Fibroblast of pulmonary artery (primary cell): ENCODE results near the gene ASCL2.

Experiments
- DNase-seq: peaks from one replicate; pipeline ENCODE4 v3.0.0-alpha.2; 2010; ENCODE audit warnings: low read depth
- H3K4me3 ChIP-seq: replicated peaks from 2 replicates; pipeline ENCODE4 v1.5.1; 2011; ENCODE audit warnings: low read depth, mild to moderate bottlenecking, control low read depth, low read length, moderate library complexity
- CTCF ChIP-seq: IDR thresholded peaks from 2 replicates; pipeline ENCODE4 v1.5.1; 2011; ENCODE audit warnings: mild to moderate bottlenecking, control low read depth, low read length, inconsistent platforms; ENCODE audit errors: missing control alignments

ASCL2 gene

GRCh38 chr11:2295971-2296912, 25.9 kb upstream of the ASCL2 start:
- no peak overlapping the region for H3K4me3 ChIP-seq
- DNase-seq: no peak
- TF ChIP-seq CTCF: no peak

- no peak for TF ChIP-seq CTCF
- H3K4me3 ChIP-seq: no peak overlapping the region
- no peak for DNase-seq
Observed at GRCh38 chr11:2294926-2295290, 24.5 kb upstream of the ASCL2 start.

GRCh38 chr11:2293984-2294925, 23.9 kb upstream of the ASCL2 start:
- no peak overlapping the region for H3K4me3 ChIP-seq
- no peak for TF ChIP-seq CTCF
- no peak for DNase-seq

GRCh38 chr11:2293531-2293971, 23.2 kb upstream of the ASCL2 start:
- no peak for TF ChIP-seq CTCF
- DNase-seq: no peak
- no peak overlapping the region for H3K4me3 ChIP-seq

GRCh38 chr11:2290351-2290841, 20.0 kb upstream of the ASCL2 start:
- H3K4me3 ChIP-seq: no peak overlapping the region
- no peak for TF ChIP-seq CTCF
- no peak for DNase-seq

- no peak overlapping the region for H3K4me3 ChIP-seq
- TF ChIP-seq CTCF: no peak
- no peak for DNase-seq
Observed at GRCh38 chr11:2289859-2290258, 19.5 kb upstream of the ASCL2 start.
